Brain pericyte (primary cell): Measurements from ENCODE around the gene DNAH5.
A peak's percentile ranks its signal among the peaks of the same experiment; 100 is the strongest.
"Not testable (repeated sequence)": the region's sequence is repeated elsewhere in the genome, so short reads cannot be mapped to it uniquely, and the experiment has no call there.

Source experiments
- DNase-seq: peaks from one replicate; pipeline ENCODE4 v3.0.0-alpha.2; 2012; ENCODE audit warnings: low read depth, low spot score

Gene DNAH5, protein sequence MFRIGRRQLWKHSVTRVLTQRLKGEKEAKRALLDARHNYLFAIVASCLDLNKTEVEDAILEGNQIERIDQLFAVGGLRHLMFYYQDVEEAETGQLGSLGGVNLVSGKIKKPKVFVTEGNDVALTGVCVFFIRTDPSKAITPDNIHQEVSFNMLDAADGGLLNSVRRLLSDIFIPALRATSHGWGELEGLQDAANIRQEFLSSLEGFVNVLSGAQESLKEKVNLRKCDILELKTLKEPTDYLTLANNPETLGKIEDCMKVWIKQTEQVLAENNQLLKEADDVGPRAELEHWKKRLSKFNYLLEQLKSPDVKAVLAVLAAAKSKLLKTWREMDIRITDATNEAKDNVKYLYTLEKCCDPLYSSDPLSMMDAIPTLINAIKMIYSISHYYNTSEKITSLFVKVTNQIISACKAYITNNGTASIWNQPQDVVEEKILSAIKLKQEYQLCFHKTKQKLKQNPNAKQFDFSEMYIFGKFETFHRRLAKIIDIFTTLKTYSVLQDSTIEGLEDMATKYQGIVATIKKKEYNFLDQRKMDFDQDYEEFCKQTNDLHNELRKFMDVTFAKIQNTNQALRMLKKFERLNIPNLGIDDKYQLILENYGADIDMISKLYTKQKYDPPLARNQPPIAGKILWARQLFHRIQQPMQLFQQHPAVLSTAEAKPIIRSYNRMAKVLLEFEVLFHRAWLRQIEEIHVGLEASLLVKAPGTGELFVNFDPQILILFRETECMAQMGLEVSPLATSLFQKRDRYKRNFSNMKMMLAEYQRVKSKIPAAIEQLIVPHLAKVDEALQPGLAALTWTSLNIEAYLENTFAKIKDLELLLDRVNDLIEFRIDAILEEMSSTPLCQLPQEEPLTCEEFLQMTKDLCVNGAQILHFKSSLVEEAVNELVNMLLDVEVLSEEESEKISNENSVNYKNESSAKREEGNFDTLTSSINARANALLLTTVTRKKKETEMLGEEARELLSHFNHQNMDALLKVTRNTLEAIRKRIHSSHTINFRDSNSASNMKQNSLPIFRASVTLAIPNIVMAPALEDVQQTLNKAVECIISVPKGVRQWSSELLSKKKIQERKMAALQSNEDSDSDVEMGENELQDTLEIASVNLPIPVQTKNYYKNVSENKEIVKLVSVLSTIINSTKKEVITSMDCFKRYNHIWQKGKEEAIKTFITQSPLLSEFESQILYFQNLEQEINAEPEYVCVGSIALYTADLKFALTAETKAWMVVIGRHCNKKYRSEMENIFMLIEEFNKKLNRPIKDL (N-terminal part only)

DNA sequence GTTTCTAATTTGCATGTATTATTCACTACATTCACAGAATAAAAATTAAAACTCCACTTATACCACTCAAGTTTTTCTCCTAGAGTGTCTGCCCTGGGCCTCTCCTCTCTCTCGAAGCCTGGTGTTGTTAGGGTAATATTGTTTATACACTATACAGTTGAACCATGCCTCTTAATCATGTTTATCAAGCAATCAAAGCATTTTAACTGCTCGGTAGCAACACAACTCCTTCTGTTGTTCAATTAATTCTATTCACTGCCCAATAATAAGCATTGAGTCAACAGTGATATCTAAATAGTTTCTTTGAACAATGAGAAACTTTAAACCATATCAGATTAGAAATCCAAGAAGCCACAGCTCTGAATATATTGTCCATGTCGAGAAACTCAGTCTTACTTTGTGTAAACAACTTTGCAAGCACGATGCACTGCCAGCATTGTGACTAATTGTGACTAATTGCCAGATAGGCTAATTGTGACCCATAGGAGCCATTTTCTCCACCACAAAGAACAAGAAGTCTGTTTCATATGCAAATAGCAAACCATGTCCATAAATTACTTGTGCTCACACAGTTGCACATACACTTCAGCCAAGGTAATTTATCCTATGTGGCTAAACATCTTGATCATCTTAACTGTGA is at the start of gene DNAH5:
Gene DNAH5, minus strand, starts transcription at position 129 of the 640 bp plus-strand sequence. CDS start 250 bp downstream, outside the sequence.
- DNase-seq = no peak

GRCh38 chr5:13993926-13994325 is 49.4 kb upstream of the DNAH5 start:
- no peak for DNase-seq

DNA sequence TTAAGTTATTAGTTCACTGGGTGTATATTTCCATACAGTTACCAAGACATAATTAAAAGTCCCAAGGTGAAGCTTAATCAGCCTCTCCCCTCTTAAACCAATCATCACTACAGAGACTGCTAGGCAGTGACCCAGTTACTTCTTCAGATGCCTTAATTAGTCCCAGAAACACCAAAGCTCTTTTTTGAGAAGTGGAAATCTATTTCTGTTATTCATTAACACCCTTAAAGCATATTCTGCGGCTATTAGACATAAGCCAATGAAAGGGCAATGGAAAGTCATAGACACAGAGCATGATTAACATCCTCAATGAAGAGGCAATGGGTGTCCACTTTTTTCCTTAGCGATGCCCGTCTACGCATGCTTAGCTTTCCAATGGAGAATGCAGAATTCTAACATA is 48.3 kb upstream of the DNAH5 start:
- DNase-seq = no peak

GRCh38 chr5:13991365-13991764 is 46.9 kb upstream of the DNAH5 start:
- DNase-seq = no peak

- DNase-seq = no peak
These were observed 46.4 kb upstream of the DNAH5 start for GRCh38 chr5:13990896-13991295.

- no peak for DNase-seq
These were observed 45.3 kb upstream of the DNAH5 start for GRCh38 chr5:13989832-13990231.

- DNase-seq = no peak
These were observed 43.5 kb upstream of the DNAH5 start for GRCh38 chr5:13987843-13988464.

DNA sequence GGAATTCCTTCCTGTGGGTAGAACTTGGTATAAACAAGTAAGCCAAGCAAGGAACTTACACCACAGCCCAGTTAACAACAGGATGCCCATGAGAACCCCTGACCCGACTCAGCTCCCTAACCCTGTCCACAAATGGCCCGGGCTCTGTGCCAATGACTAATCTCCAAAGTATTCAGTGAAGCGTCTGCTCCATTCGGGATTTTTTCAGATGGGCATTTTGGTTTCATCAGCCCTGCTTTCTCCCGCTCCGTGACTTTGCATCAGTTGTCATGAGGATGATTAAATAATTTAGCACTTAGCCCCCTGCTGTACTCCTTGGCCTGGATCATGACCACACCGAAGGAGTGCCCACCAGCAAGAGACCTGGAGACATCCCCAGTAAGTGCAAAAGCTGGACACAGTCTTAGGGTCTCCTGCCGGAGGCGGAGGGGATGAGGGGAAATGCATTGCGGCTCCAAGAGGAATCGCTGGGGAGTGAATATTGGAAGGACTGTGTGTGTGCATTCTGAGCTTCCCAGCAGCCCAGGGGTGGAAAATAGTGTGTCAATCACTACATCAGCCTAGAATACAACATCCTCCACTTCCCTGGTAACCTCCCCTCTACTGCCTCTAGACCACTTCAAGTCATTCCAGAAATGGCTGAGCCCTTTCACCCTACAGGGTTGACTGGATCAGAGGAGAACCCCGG is 41.4 kb upstream of the DNAH5 start:
- DNase-seq = peak; percentile 67

GRCh38 chr5:13984888-13985287 is 40.4 kb upstream of the DNAH5 start:
- DNase-seq = not testable (repeated sequence)

- no peak for DNase-seq
These were observed 32.7 kb upstream of the DNAH5 start for GRCh38 chr5:13976867-13977830.

DNA sequence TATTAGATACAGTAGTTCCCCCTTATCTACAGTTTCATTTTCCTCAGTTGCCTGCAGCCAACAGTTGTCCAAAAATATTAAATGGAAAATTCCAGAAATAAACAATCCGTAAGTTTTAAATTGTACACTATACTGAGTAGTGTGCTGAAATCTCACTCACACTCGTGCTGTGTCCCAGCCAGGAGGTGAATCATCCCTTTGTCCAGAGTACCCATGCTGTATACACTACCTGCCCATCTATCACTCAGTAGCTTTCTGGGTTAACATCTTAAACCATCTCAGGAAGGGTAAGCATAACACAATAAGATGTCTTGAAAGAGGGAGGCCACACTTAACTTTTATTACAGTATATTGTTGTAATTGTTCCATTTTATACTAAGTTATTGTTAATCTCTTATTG is 31.7 kb upstream of the DNAH5 start:
- DNase-seq = no peak

GRCh38 chr5:13975246-13975645 is 30.8 kb upstream of the DNAH5 start:
- DNase-seq = no peak

DNA sequence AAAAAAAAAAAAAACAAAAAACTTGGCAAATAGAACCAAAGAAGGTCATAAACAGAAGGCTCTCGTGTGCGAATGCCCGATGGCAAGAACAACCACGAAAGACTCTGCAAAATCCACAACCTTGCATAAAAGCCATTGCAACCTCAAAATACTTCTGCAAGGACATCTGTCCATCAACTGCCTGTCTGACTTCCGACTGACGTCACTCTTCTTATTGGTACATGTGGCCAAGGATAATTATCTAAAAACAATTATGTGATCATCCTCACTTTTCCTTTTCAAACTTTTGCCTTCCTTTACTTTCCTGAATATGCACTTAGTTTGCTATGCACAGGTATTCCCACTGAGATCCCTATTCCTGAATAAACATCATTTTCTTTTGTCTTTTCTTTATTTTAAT is 29.2 kb upstream of the DNAH5 start:
- no peak for DNase-seq

DNA sequence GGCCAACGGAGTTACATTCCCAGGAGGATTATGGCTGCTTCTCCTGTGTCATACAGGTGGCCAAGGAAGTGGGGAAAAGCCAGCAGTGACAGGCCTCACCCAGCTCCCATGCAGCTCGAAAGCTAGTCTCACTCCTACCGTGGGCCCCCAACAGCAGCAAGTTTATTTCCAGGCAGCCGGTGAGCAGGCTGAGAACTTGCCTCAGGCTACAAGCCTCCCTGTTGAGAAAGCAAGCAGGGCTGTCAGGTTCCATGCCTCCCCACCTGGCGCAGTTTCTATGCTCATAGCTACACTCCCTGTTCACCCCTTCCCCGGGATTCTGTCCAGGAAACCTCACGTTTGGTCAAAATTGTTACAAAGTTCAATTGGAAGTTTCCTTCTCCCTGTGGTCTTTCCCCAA is 27.5 kb upstream of the DNAH5 start:
- no peak for DNase-seq

DNA sequence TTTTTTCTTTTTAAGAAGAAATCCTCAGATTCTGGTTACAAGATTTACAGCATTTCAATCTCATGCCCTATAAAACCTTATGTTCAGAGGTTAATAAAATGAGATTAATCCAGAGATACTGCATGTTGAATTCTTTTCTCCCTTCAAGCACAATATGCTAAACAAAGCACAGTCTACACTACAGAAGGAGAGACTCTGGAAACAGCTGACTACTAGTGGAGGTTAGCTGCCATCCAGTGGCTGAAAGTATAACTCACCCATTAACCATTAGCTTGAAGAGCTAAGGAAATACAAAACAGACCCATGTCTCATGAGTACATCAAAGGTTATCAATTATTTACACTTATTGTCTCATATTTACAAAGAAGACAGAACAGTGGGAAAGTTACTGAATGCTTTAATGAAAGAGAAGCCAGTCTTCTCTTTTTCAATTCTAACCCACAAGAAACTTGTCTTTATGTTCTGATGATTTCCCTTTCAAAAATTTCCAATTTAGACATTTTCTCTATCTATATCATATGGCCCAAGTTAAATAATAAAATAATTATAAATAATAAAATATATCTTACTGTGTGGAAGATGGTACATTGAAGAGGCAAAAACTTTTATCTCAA is 12.7 kb upstream of the DNAH5 start:
- peak; percentile 15 for DNase-seq

DNA sequence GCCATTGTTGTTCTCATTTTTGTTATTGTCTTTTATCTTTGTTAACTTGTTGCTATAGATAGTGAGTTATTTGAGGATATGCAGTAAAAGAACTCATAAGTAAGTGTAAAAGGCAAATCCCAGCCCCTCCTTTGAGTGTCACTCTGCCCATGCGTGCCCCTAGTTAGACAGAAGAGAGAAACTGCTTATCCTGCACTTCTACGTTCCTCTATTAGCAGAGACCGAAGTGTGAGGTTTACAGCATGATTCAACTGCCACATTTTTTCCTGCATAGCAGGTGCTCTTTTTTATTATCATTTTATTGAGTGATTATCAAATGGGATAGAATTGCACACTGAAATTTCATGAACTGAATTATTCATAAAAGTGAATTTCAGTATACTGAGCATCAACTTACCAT is 12.0 kb upstream of the DNAH5 start:
- no peak for DNase-seq

GRCh38 chr5:13955896-13956295 is 11.4 kb upstream of the DNAH5 start:
- DNase-seq = no peak

- DNase-seq = no peak
These were observed 1.6 kb upstream of the DNAH5 start for GRCh38 chr5:13946111-13946510.

GRCh38 chr5:13945271-13945670 is 783 bp upstream of the DNAH5 start:
- DNase-seq = no peak
